Neural cell (in vitro differentiated cells): Measurements from ENCODE around the gene IRX4. TPM values are rescaled to one million over a fixed set of nuclear protein-coding genes. Genes with fewer than 3 reads are reported as not detected.

ENCODE experiments used
- H2AFZ ChIP-seq: fragments of 200-600, 300-800 bp; sonication (generic), shearing (Covaris generic); 2 replicates; pipeline ENCODE4 v1.6.0; 2014; ENCODE audit warnings: low read depth, mild to moderate bottlenecking, antibody characterized with exemption, low read length, moderate library complexity
- H3F3A ChIP-seq: fragments of 200-600 bp; shearing (Covaris generic); 2 replicates; pipeline ENCODE4 v1.6.1; 2016; ENCODE audit warnings: mild to moderate bottlenecking, moderate library complexity, mixed read lengths, antibody characterized with exemption, low read length; ENCODE audit not compliant: insufficient read depth, poor library complexity, severe bottlenecking
- H3K27ac ChIP-seq: fragments of 200-600, 300-800 bp; sonication (generic), shearing (Covaris generic); 2 replicates; pipeline ENCODE4 v1.5.1; 2014; ENCODE audit warnings: mild to moderate bottlenecking, low read length, moderate library complexity
- H3K27me3 ChIP-seq: fragments of 300-800, 200-600 bp; sonication (generic), shearing (Covaris generic); 2 replicates; pipeline ENCODE4 v1.6.0; 2014; ENCODE audit warnings: mild to moderate bottlenecking, low read depth, low read length, moderate library complexity; ENCODE audit not compliant: insufficient read depth
- H3K36me3 ChIP-seq: fragments of 300-800, 200-600 bp; sonication (generic), shearing (Covaris generic); 2 replicates; pipeline ENCODE4 v1.5.1; 2014; ENCODE audit warnings: mild to moderate bottlenecking, antibody characterized with exemption, low read length, moderate library complexity; ENCODE audit not compliant: insufficient read depth
- H3K4me2 ChIP-seq: fragments of 300-800, 200-600 bp; sonication (generic), shearing (Covaris generic); 2 replicates; pipeline ENCODE4 v1.6.0; 2014; ENCODE audit warnings: mild to moderate bottlenecking, low read length
- H3K4me3 ChIP-seq: fragments of 300-800, 200-600 bp; sonication (generic), shearing (Covaris generic); 2 replicates; pipeline ENCODE4 v1.5.1; 2014; ENCODE audit warnings: mild to moderate bottlenecking, low read length, moderate library complexity
- H3K79me2 ChIP-seq: fragments of 200-600 bp; shearing (Covaris generic); replicated peaks from 2 replicates; pipeline ENCODE4 v1.6.0; 2014; ENCODE audit warnings: mild to moderate bottlenecking, low read length, moderate library complexity; ENCODE audit not compliant: insufficient read depth
- H3K9ac ChIP-seq: fragments of 300-800, 200-600 bp; sonication (generic), shearing (Covaris generic); 2 replicates; pipeline ENCODE4 v1.6.1; 2016; ENCODE audit warnings: mild to moderate bottlenecking, low read length, mixed read lengths
- H3K9me2 ChIP-seq: fragments of 200-600 bp; shearing (Covaris generic); 2 replicates; pipeline ENCODE4 v1.6.1; 2016; ENCODE audit warnings: mild to moderate bottlenecking, low read length, mixed read lengths; ENCODE audit not compliant: insufficient read depth
- H3K9me3 ChIP-seq: fragments of 200-600, 300-800 bp; sonication (generic), shearing (Covaris generic); 2 replicates; pipeline ENCODE4 v1.6.1; 2016; ENCODE audit warnings: mild to moderate bottlenecking, mixed run types, low read length, moderate library complexity, mixed read lengths
- H4K20me1 ChIP-seq: fragments of 200-600 bp; shearing (Covaris generic); 2 replicates; pipeline ENCODE4 v1.6.1; 2016; ENCODE audit warnings: mild to moderate bottlenecking, mixed run types; ENCODE audit not compliant: insufficient read depth
- CTCF ChIP-seq: fragments of 450-650 bp; IDR thresholded peaks from 2 replicates; pipeline ENCODE4 v1.5.1; 2014; ENCODE audit warnings: antibody characterized with exemption, mild to moderate bottlenecking, moderate library complexity; ENCODE audit not compliant: poor library complexity, severe bottlenecking
- EP300 ChIP-seq: fragments of 450-650 bp; conservative IDR thresholded peaks from 2 replicates; pipeline ENCODE4 v1.6.1; 2014; ENCODE audit warnings: antibody characterized with exemption, mild to moderate bottlenecking, moderate library complexity; ENCODE audit not compliant: poor library complexity, severe bottlenecking
- EZH2 ChIP-seq: fragments of 200-600, 300-800 bp; shearing (Covaris generic), sonication (generic); IDR thresholded peaks from 2 replicates; pipeline ENCODE4 v1.6.1; 2014; ENCODE audit warnings: antibody characterized with exemption, low read length, borderline replicate concordance, mild to moderate bottlenecking; ENCODE audit not compliant: insufficient read depth, poor library complexity, severe bottlenecking
- MXI1 ChIP-seq: fragments of 450-650 bp; conservative IDR thresholded peaks from 2 replicates; pipeline ENCODE4 v1.6.1; 2014; ENCODE audit warnings: antibody characterized with exemption, mild to moderate bottlenecking; ENCODE audit not compliant: poor library complexity, severe bottlenecking
- POLR2AphosphoS5 ChIP-seq: IDR thresholded peaks from 2 replicates; pipeline ENCODE4 v1.6.1; 2012
- RAD21 ChIP-seq: fragments of 450-650 bp; conservative IDR thresholded peaks from 2 replicates; pipeline ENCODE4 v1.6.1; 2014; ENCODE audit warnings: antibody characterized with exemption, mild to moderate bottlenecking, moderate library complexity
- REST ChIP-seq: IDR thresholded peaks from 2 replicates; pipeline ENCODE4 v1.6.1; 2012; ENCODE audit warnings: borderline replicate concordance
- SMC3 ChIP-seq: fragments of 450-650 bp; conservative IDR thresholded peaks from 2 replicates; pipeline ENCODE4 v1.6.1; 2014; ENCODE audit warnings: antibody characterized with exemption, mild to moderate bottlenecking, moderate library complexity; ENCODE audit not compliant: poor library complexity
- TAF1 ChIP-seq: IDR thresholded peaks from 2 replicates; pipeline ENCODE4 v1.6.1; 2012; ENCODE audit warnings: low read depth
- polyA plus RNA-seq: library from polyadenylated mRNA; depleted of rRNA; stranded (reverse); fragments of >200 nt; gene quantifications from 2 replicates; pipeline ENCODE4 v1.2.3, GENCODE V29; 2014

IRX4 gene
- polyA plus RNA-seq, 1 donor from 2014 or later = not detected

- Histone ChIP-seq H3K9ac (no peak overlapping the region), H3K27me3 (no peaks in the 10 kb centered on the region), H3F3A (no peaks in the 10 kb centered on the region), H3K9me3 (no peaks in the 10 kb centered on the region), H2AFZ (no peak overlapping the region), H3K27ac (no peak overlapping the region), H3K4me3 (no peak overlapping the region), H3K36me3 (no peaks in the 10 kb centered on the region), H3K79me2 (no peaks in the 10 kb centered on the region), H4K20me1 (no peaks in the 10 kb centered on the region), H3K9me2 (no peaks in the 10 kb centered on the region), H3K4me2 (no peak overlapping the region)
- TF ChIP-seq MXI1 = no peak
- TF ChIP-seq EZH2 = no peak
- TF ChIP-seq CTCF = no peak
- TF ChIP-seq POLR2AphosphoS5 = no peak
- no peak for TF ChIP-seq RAD21
- TF ChIP-seq TAF1 = no peak
- no peak for TF ChIP-seq REST
- no peak for TF ChIP-seq EP300
- no peak for TF ChIP-seq SMC3
Measured at GRCh38 chr5:1842004-1842819, 40.5 kb downstream of the IRX4 start.

GRCh38 chr5:1840741-1841521, 41.8 kb downstream of the IRX4 start:
- no peaks in the 10 kb centered on the region for H3K27me3 ChIP-seq
- H3K4me3 ChIP-seq = no peak overlapping the region
- H3K79me2 ChIP-seq = no peaks in the 10 kb centered on the region
- no peak overlapping the region for H2AFZ ChIP-seq
- no peak overlapping the region for H3K27ac ChIP-seq
- H3K36me3 ChIP-seq = no peaks in the 10 kb centered on the region
- H3K9me2 ChIP-seq = no peaks in the 10 kb centered on the region
- TF ChIP-seq EZH2 (no peak), POLR2AphosphoS5 (no peak), SMC3 (no peak), RAD21 (no peak), CTCF (no peak), REST (no peak), EP300 (no peak), MXI1 (no peak), TAF1 (no peak)
- no peaks in the 10 kb centered on the region for H4K20me1 ChIP-seq
- no peaks in the 10 kb centered on the region for H3K9me3 ChIP-seq
- no peak overlapping the region for H3K9ac ChIP-seq
- H3F3A ChIP-seq = no peaks in the 10 kb centered on the region
- H3K4me2 ChIP-seq = no peak overlapping the region
